ENCODE measurements around the gene ZNF789.
"Not testable (repeated sequence)": the region's sequence is repeated elsewhere in the genome, so short reads cannot be mapped to it uniquely, and the experiment has no call there.

GRCh38 chr7:99431756-99432540 is 40.7 kb upstream of the ZNF789 start:
- TF ChIP-seq CTCF, POLR2A (IDR thresholded peaks at IDR 0.05): not testable (repeated sequence)

All from suprapubic skin (tissue), 3 donors.